PC-3 (cell line): Measurements from ENCODE around the gene NPAS2.

Source experiments
- CTCF ChIP-seq: fragments of 300-600 bp; sonication (generic); conservative IDR thresholded peaks from 2 replicates; pipeline ENCODE4 v1.5.1; 2017; ENCODE audit warnings: antibody characterized with exemption, low read depth, mild to moderate bottlenecking, low read length
- EZH2 ChIP-seq: fragments of 300-600 bp; sonication (generic); IDR thresholded peaks from one replicate; pipeline ENCODE4 v1.6.1; 2017; ENCODE audit warnings: antibody characterized with exemption, mild to moderate bottlenecking, low read length; ENCODE audit not compliant: unreplicated experiment

GRCh38 chr2:100879296-100879695, 59.4 kb downstream of the NPAS2 start:
- no peak for TF ChIP-seq CTCF
- TF ChIP-seq EZH2: no peak
